Peyer's patch (tissue), 4 donors: ENCODE data around the gene MYO3A.

Experiments used
- CTCF ChIP-seq, 6 experiments: fragments of 450-650 bp in 4 of 6; fragments of 200-600 bp in 2 of 6; sonication (generic) in 1 of 6; IDR thresholded peaks; one replicate each; pipeline ENCODE4 v1.5.1; 2017 to 2019; ENCODE audit warnings: antibody characterized with exemption in 6 of 6, mild to moderate bottlenecking in 3 of 6, moderate library complexity in 1 of 6
- POLR2A ChIP-seq, 2 donors: fragments of 450-650 bp; IDR thresholded peaks; one replicate each; pipeline ENCODE4 v1.5.1; 2017; ENCODE audit warnings: antibody characterized with exemption in 2 of 2, mild to moderate bottlenecking in 2 of 2, moderate library complexity in 2 of 2

DNA sequence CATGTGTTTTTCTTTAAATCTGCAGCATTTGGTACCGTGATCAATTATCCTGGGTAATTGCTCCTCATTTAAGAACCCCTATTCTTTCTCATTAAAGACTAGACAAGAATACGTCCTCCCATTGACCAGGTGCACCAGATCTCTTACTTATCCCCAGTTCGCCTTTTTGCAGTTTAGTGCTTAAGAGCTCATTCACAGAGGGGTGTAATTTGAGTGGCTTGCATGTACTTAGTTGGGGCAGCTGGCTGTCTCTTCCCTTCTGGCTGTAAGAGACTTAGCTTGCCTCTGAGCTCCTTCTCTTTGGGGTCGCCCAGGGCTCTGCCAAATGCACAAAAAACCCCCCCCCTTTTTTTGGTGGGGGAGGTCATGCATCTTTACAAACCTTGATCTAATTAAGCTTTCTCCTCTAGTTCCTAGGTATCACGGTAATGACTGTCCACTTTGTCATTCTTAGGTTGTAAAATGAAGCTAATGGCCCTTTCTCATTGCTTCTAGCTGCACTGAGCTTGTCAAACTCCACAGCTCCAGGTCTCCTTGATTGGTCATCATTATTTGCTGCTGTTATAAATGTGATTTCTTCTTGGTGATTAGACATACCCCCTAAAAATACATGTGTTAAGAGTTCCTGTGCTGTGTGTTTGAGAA lies 308.8 kb downstream of the MYO3A start:
- TF ChIP-seq CTCF (IDR thresholded peaks at IDR 0.05): no peak
- no peak for TF ChIP-seq POLR2A (IDR thresholded peaks at IDR 0.05)
